Right lobe of liver (tissue), 4 donors: ENCODE data around the gene FAM174C.

Experiments
- CTCF ChIP-seq, 4 donors: fragments of 200-600 bp in 3 of 4; fragments of 450-650 bp in 1 of 4; IDR thresholded peaks; one replicate each; pipeline versions ENCODE4 v1.5.1 to v1.8.0; 2016 to 2022; ENCODE audit warnings: antibody characterized with exemption in 4 of 4, mild to moderate bottlenecking in 2 of 4
- POLR2A ChIP-seq: fragments of 450-650 bp; IDR thresholded peaks from one replicate; pipeline ENCODE4 v1.6.1; 2017; ENCODE audit warnings: antibody characterized with exemption, mild to moderate bottlenecking
- donor health status: DM: no; HTN: no; CAD: no.
- donor health status: DM: no; HTN: no; CAD: no.
- donor health status: DM: no; HTN: yes; CAD: no.

- TF ChIP-seq CTCF (IDR thresholded peaks at IDR 0.05): no peak
- no peak for TF ChIP-seq POLR2A
These were observed 21.4 kb downstream of the FAM174C start for GRCh38 chr19:1296575-1297271.
